HEK293T (cell line): Measurements from ENCODE around the gene MICU1.
"Not testable (repeated sequence)": the region's sequence is repeated elsewhere in the genome, so short reads cannot be mapped to it uniquely, and the experiment has no call there.

ENCODE experiments used
- CTCF ChIA-PET: fragments of 350-600 bp; formaldehyde crosslinking; extraction: SDS; loops from one replicate; lab custom pipeline; 2021; ENCODE audit warnings: antibody characterized with exemption, inconsistent platforms; lab: Yijun Ruan, JAX
- POLR2A ChIA-PET: fragments of 350-600 bp; formaldehyde crosslinking; extraction: SDS; loops from one replicate; lab custom pipeline; 2020; ENCODE audit warnings: antibody characterized with exemption, inconsistent platforms; lab: Yijun Ruan, JAX
- DNase-seq: peaks from one replicate; pipeline ENCODE4 v3.0.0; 2012; ENCODE audit warnings: mixed read lengths; ENCODE audit errors: extremely low spot score
- ARNT ChIP-seq: fragments of 450-650 bp; IDR thresholded peaks from 2 replicates; pipeline ENCODE4 v1.6.1; 2017; ENCODE audit warnings: mild to moderate bottlenecking
- BHLHE40 ChIP-seq: fragments of 450-650 bp; IDR thresholded peaks from 2 replicates; pipeline ENCODE4 v1.6.1; 2016; ENCODE audit warnings: mild to moderate bottlenecking, moderate library complexity, borderline replicate concordance
- CTBP1 ChIP-seq: fragments of 450-650 bp; IDR thresholded peaks from 2 replicates; pipeline ENCODE4 v1.6.1; 2016; ENCODE audit warnings: borderline replicate concordance
- ELF4 ChIP-seq: fragments of 450-650 bp; IDR thresholded peaks from 2 replicates; pipeline ENCODE4 v1.6.1; 2017; ENCODE audit warnings: antibody characterized with exemption
- FOXA1 ChIP-seq: fragments of 450-650 bp; IDR thresholded peaks from 2 replicates; pipeline ENCODE4 v1.6.1; 2016; ENCODE audit warnings: mild to moderate bottlenecking
- FOXK2 ChIP-seq: fragments of 450-650 bp; IDR thresholded peaks from 2 replicates; pipeline ENCODE4 v1.6.1; 2016; ENCODE audit warnings: mild to moderate bottlenecking
- FOXM1 ChIP-seq: fragments of 450-650 bp; IDR thresholded peaks from 2 replicates; pipeline ENCODE4 v1.6.1; 2017; ENCODE audit warnings: mild to moderate bottlenecking, borderline replicate concordance
- HDGF ChIP-seq: fragments of 450-650 bp; IDR thresholded peaks from 2 replicates; pipeline ENCODE4 v1.6.1; 2017; ENCODE audit warnings: antibody characterized with exemption, borderline replicate concordance
- L3MBTL2 ChIP-seq: fragments of 450-650 bp; conservative IDR thresholded peaks from 2 replicates; pipeline ENCODE4 v1.6.1; 2016; ENCODE audit warnings: mild to moderate bottlenecking
- LEF1 ChIP-seq: fragments of 450-650 bp; IDR thresholded peaks from 2 replicates; pipeline ENCODE4 v1.6.1; 2017; ENCODE audit warnings: mild to moderate bottlenecking, borderline replicate concordance
- NFRKB ChIP-seq: fragments of 450-650 bp; IDR thresholded peaks from 2 replicates; pipeline ENCODE4 v1.6.1; 2016; ENCODE audit warnings: mild to moderate bottlenecking, moderate library complexity
- PKNOX1 ChIP-seq: fragments of 450-650 bp; IDR thresholded peaks from 2 replicates; pipeline ENCODE4 v1.6.1; 2016
- SP1 ChIP-seq: fragments of 450-650 bp; IDR thresholded peaks from 2 replicates; pipeline ENCODE4 v1.6.1; 2017
- SUZ12 ChIP-seq: fragments of 450-650 bp; IDR thresholded peaks from 2 replicates; pipeline ENCODE4 v1.6.1; 2016; ENCODE audit warnings: mild to moderate bottlenecking
- TARDBP ChIP-seq: fragments of 450-650 bp; IDR thresholded peaks from 2 replicates; pipeline ENCODE4 v1.6.1; 2016
- ZNF384 ChIP-seq: fragments of 450-650 bp; IDR thresholded peaks from 2 replicates; pipeline ENCODE4 v1.6.1; 2016

Gene MICU1

GRCh38 chr10:72392571-72392970 lies 233.3 kb downstream of the MICU1 start:
- TF ChIP-seq FOXM1 (no peak), ELF4 (no peak), LEF1 (no peak), ARNT (no peak), L3MBTL2 (no peak), FOXK2 (no peak), ZNF384 (no peak), PKNOX1 (no peak)
- no peak for DNase-seq
- CTCF ChIA-PET, result no interaction called here
- POLR2A ChIA-PET, result no interaction called here

- ChIA-PET POLR2A (no interaction called here), CTCF (no interaction called here)
- TF ChIP-seq SP1, result no peak
- no peak for TF ChIP-seq HDGF
- no peak for DNase-seq
Measured at GRCh38 chr10:72390764-72391163, 235.1 kb downstream of the MICU1 start.

GRCh38 chr10:72389716-72390115 lies 236.2 kb downstream of the MICU1 start:
- no peak for TF ChIP-seq ARNT
- TF ChIP-seq ELF4, result no peak
- TF ChIP-seq L3MBTL2, result no peak
- no peak for TF ChIP-seq FOXA1
- no peak for TF ChIP-seq HDGF
- no peak for TF ChIP-seq CTBP1
- 0 out of 2 replicates have a peak, but pooled peaks have one; percentile 19 for TF ChIP-seq PKNOX1
- ChIA-PET POLR2A (no interaction called here), CTCF (interaction anchor here (1.1 kb wide), 1 partner anchor 14 kb away, joined by 3 read pairs; no protein-coding TSS in a partner anchor)
- no peak for DNase-seq

- DNase-seq, result no peak
- no peak for TF ChIP-seq TARDBP
- TF ChIP-seq FOXA1, result no peak
- POLR2A ChIA-PET, result no interaction called here
- CTCF ChIA-PET, result interaction anchor here (1.1 kb wide), 1 partner anchor 13 kb away, joined by 3 read pairs; no protein-coding TSS in a partner anchor
Measured at GRCh38 chr10:72389014-72389413, 236.9 kb downstream of the MICU1 start.

GRCh38 chr10:72388062-72388461 lies 237.8 kb downstream of the MICU1 start:
- DNase-seq, result no peak
- TF ChIP-seq NFRKB (no peak), HDGF (no peak), FOXK2 (no peak), FOXM1 (no peak), ARNT (no peak), SUZ12 (no peak), L3MBTL2 (no peak), TARDBP (no peak), FOXA1 (no peak), BHLHE40 (no peak), ELF4 (no peak), PKNOX1 (no peak), CTBP1 (no peak), LEF1 (no peak), ZNF384 (no peak), SP1 (no peak)
- ChIA-PET POLR2A (no interaction called here), CTCF (no interaction called here)

- no peak for DNase-seq
- CTCF ChIA-PET, result no interaction called here
Measured at GRCh38 chr10:72386916-72387586, 238.8 kb downstream of the MICU1 start.

GRCh38 chr10:72385724-72386123 lies 240.2 kb downstream of the MICU1 start:
- ChIA-PET POLR2A (no interaction called here), CTCF (no interaction called here)
- no peak for DNase-seq
- TF ChIP-seq CTBP1 (no peak), FOXM1 (no peak), FOXK2 (no peak), ELF4 (no peak)

More at GRCh38 chr10:72386916-72387586, 238.8 kb downstream of the MICU1 start:
- TF ChIP-seq FOXM1, result no peak
- no peak for TF ChIP-seq CTBP1
- no peak for TF ChIP-seq ELF4
- no peak for TF ChIP-seq NFRKB
- no peak for TF ChIP-seq L3MBTL2
- no peak for TF ChIP-seq ARNT
- TF ChIP-seq BHLHE40, result no peak
- no peak for TF ChIP-seq FOXK2
- POLR2A ChIA-PET, result no interaction called here

- DNase-seq, POLR2A ChIA-PET, CTCF ChIA-PET: not testable (repeated sequence)
Measured at GRCh38 chr10:72384982-72385381, 240.9 kb downstream of the MICU1 start.
